Neural progenitor cell (in vitro differentiated cells): ENCODE results near the gene PLVAP. TPM values are rescaled to one million over a fixed set of nuclear protein-coding genes. Genes with fewer than 3 reads are reported as not detected.

ENCODE experiments used
- DNase-seq: peaks from one replicate; pipeline ENCODE4 v3.0.0-alpha.2; 2016; ENCODE audit warnings: low spot score
- H2AFZ ChIP-seq: fragments of 200-600 bp; sonication (generic); replicated peaks from 2 replicates; pipeline ENCODE4 v1.6.1; 2016; ENCODE audit warnings: antibody characterized with exemption
- H3F3A ChIP-seq: fragments of 200-600 bp; sonication (generic); 2 replicates; pipeline ENCODE4 v1.6.1; 2016; ENCODE audit warnings: antibody characterized with exemption, low read depth
- H3K27ac ChIP-seq: fragments of 200-600 bp; sonication (generic); 2 replicates; pipeline ENCODE4 v1.5.1; 2016; ENCODE audit warnings: mild to moderate bottlenecking
- H3K27me3 ChIP-seq: fragments of 200-600 bp; sonication (generic); 2 replicates; pipeline ENCODE4 v1.6.1; 2016; ENCODE audit warnings: mild to moderate bottlenecking, moderate library complexity
- H3K36me3 ChIP-seq: fragments of 200-600 bp; sonication (generic); 2 replicates; pipeline ENCODE4 v1.5.1; 2016
- H3K4me1 ChIP-seq: fragments of 200-600 bp; sonication (generic); 2 replicates; pipeline ENCODE4 v1.6.1; 2016; ENCODE audit warnings: mixed run types
- H3K4me2 ChIP-seq: fragments of 200-600 bp; sonication (generic); 2 replicates; pipeline ENCODE4 v1.6.1; 2016
- H3K4me3 ChIP-seq: fragments of 200-600 bp; sonication (generic); 2 replicates; pipeline ENCODE4 v1.5.1; 2016
- H3K79me2 ChIP-seq: fragments of 200-600 bp; sonication (generic); 2 replicates; pipeline ENCODE4 v1.6.1; 2016; ENCODE audit warnings: low read depth
- H3K9ac ChIP-seq: fragments of 200-600 bp; sonication (generic); 2 replicates; pipeline ENCODE4 v1.6.1; 2016
- H3K9me3 ChIP-seq: fragments of 200-600 bp; sonication (generic); 2 replicates; pipeline ENCODE4 v1.5.1; 2016; ENCODE audit warnings: low read depth
- H4K20me1 ChIP-seq: fragments of 200-600 bp; sonication (generic); 2 replicates; pipeline ENCODE4 v1.6.1; 2016; ENCODE audit warnings: low read depth
- H3K27ac Mint-ChIP-seq: 3 replicates; pipeline ENCODE4 v1.8.0; 2021; ENCODE audit warnings: mixed read lengths
- H3K27me3 Mint-ChIP-seq: 2 replicates; pipeline ENCODE4 v1.8.0; 2022; ENCODE audit warnings: low read depth, mild to moderate bottlenecking, inconsistent platforms, moderate library complexity, mixed read lengths; ENCODE audit not compliant: insufficient read depth
- H3K36me3 Mint-ChIP-seq: 3 replicates; pipeline ENCODE4 v1.8.0; 2021; ENCODE audit warnings: mixed read lengths
- H3K4me1 Mint-ChIP-seq: 3 replicates; pipeline ENCODE4 v1.8.0; 2021; ENCODE audit warnings: mixed read lengths
- H3K4me3 Mint-ChIP-seq: 3 replicates; pipeline ENCODE4 v1.8.0; 2021; ENCODE audit warnings: mild to moderate bottlenecking, moderate library complexity, mixed read lengths
- H3K9me3 Mint-ChIP-seq: 3 replicates; pipeline ENCODE4 v1.8.0; 2020; ENCODE audit warnings: mixed read lengths
- CTCF ChIP-seq: fragments of 200-600 bp; sonication (generic); IDR thresholded peaks from 2 replicates; pipeline ENCODE4 v1.5.1; 2017; ENCODE audit warnings: antibody characterized with exemption, mild to moderate bottlenecking
- EZH2 ChIP-seq: fragments of 200-600 bp; sonication (generic); IDR thresholded peaks from 2 replicates; pipeline ENCODE4 v1.6.1; 2017; ENCODE audit warnings: antibody characterized with exemption, mild to moderate bottlenecking, moderate library complexity
- EZH2phosphoT487 ChIP-seq: fragments of 200-600 bp; sonication (generic); IDR thresholded peaks from 2 replicates; pipeline ENCODE4 v1.6.1; 2017; ENCODE audit warnings: antibody characterized with exemption
- total RNA-seq: library from RNA; depleted of rRNA; stranded (reverse); fragments of >200 nt; gene quantifications from 2 replicates; pipeline ENCODE4 v1.2.3, GENCODE V29; 2015; ENCODE audit warnings: low replicate concordance

Gene PLVAP
- 0.11 and 0.37 TPM in 2 replicates for total RNA-seq

GRCh38 chr19:17376935-17377600, at the start of gene PLVAP:
TSS of gene PLVAP (minus strand) at chr19:17377342. CDS start at chr19:17377288, 54 bp downstream.
- no peak for DNase-seq
- TF ChIP-seq EZH2phosphoT487 (no peak), CTCF (no peak), EZH2 (no peak)
- H3K9me3 Mint-ChIP-seq: peaks cover 7% of the 10 kb centered on the region
- Histone ChIP-seq H3K27ac (no peak within 1 kb of the TSS), H3K9ac (no peak within 1 kb of the TSS), H2AFZ (no peak within 1 kb of the TSS), H3F3A (peaks cover 4% of the 10 kb centered on the region), H3K4me3 (no peak within 1 kb of the TSS), H3K79me2 (no peaks in the 10 kb centered on the region), H3K4me1 (peaks cover 3% of the 10 kb centered on the region), H3K4me2 (no peak within 1 kb of the TSS), H4K20me1 (no peaks in the 10 kb centered on the region), H3K36me3 (no peaks in the 10 kb centered on the region), H3K27me3 (no peaks in the 10 kb centered on the region), H3K9me3 (no peaks in the 10 kb centered on the region)
- H3K4me3 Mint-ChIP-seq: no peak within 1 kb of the TSS
- H3K36me3 Mint-ChIP-seq: no peaks in the 10 kb centered on the region
- no peaks in the 10 kb centered on the region for H3K27me3 Mint-ChIP-seq
- peaks cover 12% of the 10 kb centered on the region for H3K4me1 Mint-ChIP-seq
- no peak within 1 kb of the TSS for H3K27ac Mint-ChIP-seq

GRCh38 chr19:17424743-17425365, 47.7 kb upstream of the PLVAP start:
- TF ChIP-seq EZH2 (no peak), EZH2phosphoT487 (no peak), CTCF (peak; percentile 73)
- H2AFZ ChIP-seq: peak overlapping the region; percentile 78
- no peak overlapping the region for H3K9ac ChIP-seq
- H3K36me3 ChIP-seq: no peaks in the 10 kb centered on the region
- peak overlapping the region; percentile 78 for H3K4me2 ChIP-seq
- H3K27ac ChIP-seq: no peak overlapping the region
- Mint-ChIP-seq H3K27ac (peak overlapping the region; percentile 24), H3K27me3 (peaks cover 2% of the 10 kb centered on the region), H3K4me3 (peak overlapping the region; percentile 41), H3K36me3 (peaks cover 2% of the 10 kb centered on the region), H3K9me3 (no peaks in the 10 kb centered on the region), H3K4me1 (peaks cover 15% of the 10 kb centered on the region)
- H3K79me2 ChIP-seq: no peaks in the 10 kb centered on the region
- peak overlapping the region; percentile 34 for H3K4me3 ChIP-seq
- peaks cover 5% of the 10 kb centered on the region for H3K4me1 ChIP-seq
- no peaks in the 10 kb centered on the region for H3K9me3 ChIP-seq
- H4K20me1 ChIP-seq: no peaks in the 10 kb centered on the region
- no peaks in the 10 kb centered on the region for H3K27me3 ChIP-seq
- H3F3A ChIP-seq: peaks cover 17% of the 10 kb centered on the region
- DNase-seq: peak; percentile 95

- H3K4me1 ChIP-seq: peaks cover 5% of the 10 kb centered on the region
- no peak overlapping the region for H3K27ac ChIP-seq
- Mint-ChIP-seq H3K9me3 (no peaks in the 10 kb centered on the region), H3K36me3 (peaks cover 2% of the 10 kb centered on the region), H3K27me3 (peaks cover 4% of the 10 kb centered on the region), H3K4me3 (peak overlapping the region; percentile 50), H3K4me1 (peaks cover 23% of the 10 kb centered on the region), H3K27ac (no peak overlapping the region)
- no peaks in the 10 kb centered on the region for H3K36me3 ChIP-seq
- H2AFZ ChIP-seq: no peak overlapping the region
- TF ChIP-seq EZH2 (no peak), CTCF (no peak), EZH2phosphoT487 (no peak)
- no peaks in the 10 kb centered on the region for H3K79me2 ChIP-seq
- no peak overlapping the region for H3K4me2 ChIP-seq
- no peak for DNase-seq
- H3K9me3 ChIP-seq: no peaks in the 10 kb centered on the region
- no peak overlapping the region for H3K9ac ChIP-seq
- H3F3A ChIP-seq: peaks cover 26% of the 10 kb centered on the region
- no peaks in the 10 kb centered on the region for H4K20me1 ChIP-seq
- no peaks in the 10 kb centered on the region for H3K27me3 ChIP-seq
- no peak overlapping the region for H3K4me3 ChIP-seq
Measured at GRCh38 chr19:17423429-17424208, 46.5 kb upstream of the PLVAP start.
